HG03280 (cell line): ENCODE data around the gene NPFFR1.

Experiments used
- ATAC-seq: cut with Tn5 transposase; IDR thresholded peaks from one replicate; pipeline ENCODE4 v1.9.1; 2021; ENCODE audit warnings: mild to moderate bottlenecking, moderate library complexity; ENCODE audit not compliant: unreplicated experiment

The NPFFR1 gene

GRCh38 chr10:70315815-70316214 lies 32.0 kb upstream of the NPFFR1 start:
- ATAC-seq: no peak

GRCh38 chr10:70315276-70315675 lies 31.5 kb upstream of the NPFFR1 start:
- no peak for ATAC-seq

- ATAC-seq: no peak
These were observed 29.2 kb upstream of the NPFFR1 start for GRCh38 chr10:70312972-70313371.

- ATAC-seq: no peak
These were observed 28.4 kb upstream of the NPFFR1 start for GRCh38 chr10:70312249-70312648.

- no peak for ATAC-seq
These were observed 27.9 kb upstream of the NPFFR1 start for GRCh38 chr10:70311698-70312097.

- ATAC-seq: no peak
These were observed 25.9 kb upstream of the NPFFR1 start for GRCh38 chr10:70309661-70310060.

- ATAC-seq: no peak
These were observed 24.6 kb upstream of the NPFFR1 start for GRCh38 chr10:70308121-70309060.

GRCh38 chr10:70306886-70307520 lies 23.2 kb upstream of the NPFFR1 start:
- no peak for ATAC-seq

- no peak for ATAC-seq
These were observed 22.4 kb upstream of the NPFFR1 start for GRCh38 chr10:70306181-70306705.

- no peak for ATAC-seq
These were observed 19.9 kb upstream of the NPFFR1 start for GRCh38 chr10:70303730-70304129.

GRCh38 chr10:70302292-70302691 lies 18.5 kb upstream of the NPFFR1 start:
- no peak for ATAC-seq

- ATAC-seq: no peak
These were observed 17.2 kb upstream of the NPFFR1 start for GRCh38 chr10:70300908-70301597.

- no peak for ATAC-seq
These were observed 16.7 kb upstream of the NPFFR1 start for GRCh38 chr10:70300461-70300860.

GRCh38 chr10:70299876-70300275 lies 16.1 kb upstream of the NPFFR1 start:
- ATAC-seq: no peak

- no peak for ATAC-seq
These were observed 14.6 kb upstream of the NPFFR1 start for GRCh38 chr10:70298393-70298792.

- ATAC-seq: no peak
These were observed 13.4 kb upstream of the NPFFR1 start for GRCh38 chr10:70297224-70297623.

- ATAC-seq: no peak
These were observed 12.6 kb upstream of the NPFFR1 start for GRCh38 chr10:70296406-70296899.

- no peak for ATAC-seq
These were observed 12.1 kb upstream of the NPFFR1 start for GRCh38 chr10:70295926-70296325.

GRCh38 chr10:70295321-70295720 lies 11.5 kb upstream of the NPFFR1 start:
- ATAC-seq: no peak

GRCh38 chr10:70293169-70293843 lies 9.5 kb upstream of the NPFFR1 start:
- ATAC-seq: peak; percentile 86

GRCh38 chr10:70292004-70292403 lies 8.2 kb upstream of the NPFFR1 start:
- no peak for ATAC-seq
